H1 (cell line): ENCODE measurements around the gene CEP83. TPM values are rescaled to one million over a fixed set of nuclear protein-coding genes. Genes with fewer than 3 reads are reported as not detected.

ENCODE experiments used
- CTCF ChIA-PET: fragments of 300-600 bp; sonication (Branson Sonifier 250); formaldehyde crosslinking; loops from one replicate; lab custom pipeline; 2021; ENCODE audit not compliant: partially characterized antibody; lab: Charles Lee
- POLR2A ChIA-PET: fragments of 300-600 bp; sonication (Branson Sonifier 250); formaldehyde crosslinking; loops from one replicate; lab custom pipeline; 2021; ENCODE audit warnings: inconsistent platforms; ENCODE audit not compliant: partially characterized antibody; lab: Charles Lee
- DNase-seq, 2 experiments: peaks; one replicate each; pipeline versions ENCODE4 v3.0.0 to v3.0.0-alpha.2; 2010 to 2022; ENCODE audit warnings: low spot score in 2 of 2, low read depth in 1 of 2, mixed read lengths in 1 of 2
- FAIRE-seq: peaks from 2 replicates; lab custom pipeline; 2011; peaks lifted over from hg19 to GRCh38; lab: Jason Lieb, UNC
- H2AFZ ChIP-seq: 2 replicates; pipeline ENCODE4 v1.8.1; 2012; ENCODE audit warnings: low read length, inconsistent platforms
- H2AK5ac ChIP-seq: 2 replicates; pipeline ENCODE4 v1.6.1; 2013; ENCODE audit warnings: low read depth, low read length
- H2BK120ac ChIP-seq: replicated peaks from 2 replicates; pipeline ENCODE3; 2013; ENCODE audit warnings: low read depth, low read length, inconsistent platforms
- H2BK12ac ChIP-seq: 2 replicates; pipeline ENCODE4 v1.6.1; 2013; ENCODE audit warnings: low read depth, low read length
- H2BK15ac ChIP-seq: 2 replicates; pipeline ENCODE4 v1.6.1; 2013; ENCODE audit warnings: low read length
- H2BK20ac ChIP-seq: 2 replicates; pipeline ENCODE4 v1.6.1; 2013; ENCODE audit warnings: low read length
- H2BK5ac ChIP-seq: 2 replicates; pipeline ENCODE4 v1.6.1; 2013; ENCODE audit warnings: low read depth, low read length
- H3K14ac ChIP-seq: 2 replicates; pipeline ENCODE4 v1.6.1; 2013; ENCODE audit warnings: inconsistent platforms; ENCODE audit not compliant: insufficient read length
- H3K18ac ChIP-seq: 2 replicates; pipeline ENCODE4 v1.6.1; 2013; ENCODE audit warnings: low read length; ENCODE audit errors: extremely low read depth
- H3K23ac ChIP-seq: 2 replicates; pipeline ENCODE4 v1.6.1; 2013; ENCODE audit warnings: inconsistent platforms; ENCODE audit not compliant: insufficient read length
- H3K23me2 ChIP-seq: 2 replicates; pipeline ENCODE4 v1.6.1; 2013; ENCODE audit warnings: low read depth, low read length
- H3K27ac ChIP-seq: 2 replicates; pipeline ENCODE4 v1.6.1; 2011; ENCODE audit warnings: low read depth, low read length, inconsistent platforms
- H3K27me3 ChIP-seq, 4 experiments: replicated peaks in 1 of 4; 1 replicate in 1 of 4; 2 replicates in 3 of 4; pipeline versions ENCODE4 v1.6.1 to v1.8.1; 2011 to 2013; ENCODE audit warnings: low read length in 3 of 4, mild to moderate bottlenecking in 3 of 4, inconsistent platforms in 2 of 4, mixed read lengths in 2 of 4, moderate library complexity in 1 of 4; ENCODE audit not compliant: control insufficient read depth in 3 of 4, insufficient read depth in 3 of 4; ENCODE audit errors: extremely low read depth in 1 of 4
- H3K36me3 ChIP-seq, 4 experiments: 2 replicates each; pipeline versions ENCODE4 v1.6.1 to v1.8.1; 2011 to 2013; ENCODE audit warnings: mild to moderate bottlenecking in 4 of 4, low read length in 3 of 4, moderate library complexity in 2 of 4, control low read depth in 1 of 4, inconsistent platforms in 1 of 4; ENCODE audit not compliant: insufficient read depth in 4 of 4, control insufficient read depth in 2 of 4
- H3K4ac ChIP-seq: replicated peaks from 2 replicates; pipeline ENCODE3; 2013; ENCODE audit warnings: low read length, low read depth, mixed read lengths, inconsistent platforms; ENCODE audit not compliant: insufficient read length
- H3K4me1 ChIP-seq, 4 experiments: replicated peaks in 1 of 4; 1 replicate in 1 of 4; 2 replicates in 3 of 4; pipeline versions ENCODE4 v1.6.1 to v1.8.1; 2011 to 2013; ENCODE audit warnings: low read length in 3 of 4, inconsistent platforms in 2 of 4, mixed read lengths in 1 of 4; ENCODE audit not compliant: insufficient read depth in 4 of 4, control insufficient read depth in 3 of 4
- H3K4me2 ChIP-seq, 2 experiments: 2 replicates each; pipeline versions ENCODE4 v1.6.1 to v1.8.1; 2011 to 2013; ENCODE audit warnings: low read depth in 2 of 2, low read length in 2 of 2, control low read depth in 1 of 2, inconsistent platforms in 1 of 2, mild to moderate bottlenecking in 1 of 2; ENCODE audit not compliant: insufficient read depth in 1 of 2
- H3K4me3 ChIP-seq, 4 experiments: fragments of 200-600, 300-600 bp in 1 of 4; sonication (generic), shearing (Covaris generic), sonication (Bioruptor Twin) in 1 of 4; 2 replicates each; pipeline versions ENCODE4 v1.5.1 to v1.8.1; 2011 to 2016; ENCODE audit warnings: low read length in 4 of 4, low read depth in 3 of 4, control low read depth in 2 of 4, inconsistent platforms in 2 of 4, mild to moderate bottlenecking in 2 of 4, mixed read lengths in 1 of 4, moderate library complexity in 1 of 4; ENCODE audit not compliant: insufficient read depth in 2 of 4; ENCODE audit errors: extremely low read depth in 1 of 4
- H3K56ac ChIP-seq: replicated peaks from 2 replicates; pipeline ENCODE3; 2013; ENCODE audit warnings: low read depth, mild to moderate bottlenecking, mixed read lengths, low read length, inconsistent platforms; ENCODE audit not compliant: insufficient read length
- H3K79me1 ChIP-seq: 2 replicates; pipeline ENCODE4 v1.6.1; 2013; ENCODE audit warnings: low read depth, low read length, control low read depth
- H3K79me2 ChIP-seq, 2 experiments: 2 replicates each; pipeline versions ENCODE4 v1.6.1 to v1.8.1; 2012 to 2013; ENCODE audit warnings: low read length in 2 of 2, mild to moderate bottlenecking in 2 of 2, inconsistent platforms in 1 of 2; ENCODE audit not compliant: insufficient read depth in 2 of 2, control insufficient read depth in 1 of 2
- H3K9ac ChIP-seq, 4 experiments: replicated peaks in 1 of 4; 1 replicate in 1 of 4; 2 replicates in 3 of 4; pipeline versions ENCODE4 v1.6.1 to v1.8.1; 2011 to 2013; ENCODE audit warnings: low read depth in 3 of 4, low read length in 3 of 4, control low read depth in 2 of 4, mild to moderate bottlenecking in 2 of 4, moderate library complexity in 2 of 4, inconsistent platforms in 1 of 4; ENCODE audit errors: extremely low read depth in 1 of 4
- H3K9me3 ChIP-seq, 2 experiments: 2 replicates each; pipeline versions ENCODE4 v1.6.1 to v1.8.1; 2012 to 2013; ENCODE audit warnings: mild to moderate bottlenecking in 2 of 2, moderate library complexity in 2 of 2, control low read depth in 1 of 2, inconsistent platforms in 1 of 2, low read depth in 1 of 2, low read length in 1 of 2, mixed read lengths in 1 of 2; ENCODE audit not compliant: insufficient read depth in 2 of 2
- H4K20me1 ChIP-seq, 2 experiments: replicated peaks in 1 of 2; 2 replicates each; pipeline versions ENCODE3 to v1.8.1; 2011 to 2013; ENCODE audit warnings: inconsistent platforms in 2 of 2, low read length in 2 of 2, mild to moderate bottlenecking in 1 of 2; ENCODE audit not compliant: insufficient read depth in 2 of 2, control insufficient read depth in 1 of 2
- H4K5ac ChIP-seq: 2 replicates; pipeline ENCODE4 v1.6.1; 2013; ENCODE audit warnings: low read length, low read depth, mixed read lengths, inconsistent platforms; ENCODE audit not compliant: insufficient read length
- H4K8ac ChIP-seq: 2 replicates; pipeline ENCODE4 v1.8.0; 2013; ENCODE audit warnings: mild to moderate bottlenecking, moderate library complexity, low read length, inconsistent platforms; ENCODE audit not compliant: insufficient read depth; ENCODE audit errors: extremely low read depth
- H4K91ac ChIP-seq: replicated peaks from 2 replicates; pipeline ENCODE3; 2013; ENCODE audit warnings: low read length, mixed read lengths, inconsistent platforms; ENCODE audit not compliant: insufficient read length
- CREB1 ChIP-seq: IDR thresholded peaks from 2 replicates; pipeline ENCODE4 v1.6.1; 2012; ENCODE audit warnings: inconsistent platforms
- E2F6 ChIP-seq: IDR thresholded peaks from 2 replicates; pipeline ENCODE4 v1.6.1; 2012; ENCODE audit warnings: inconsistent platforms
- EGR1 ChIP-seq: IDR thresholded peaks from 2 replicates; pipeline ENCODE4 v1.6.1; 2011; ENCODE audit warnings: low read depth, low read length, borderline replicate concordance
- GABPA ChIP-seq: IDR thresholded peaks from 2 replicates; pipeline ENCODE4 v1.6.1; 2011; ENCODE audit warnings: mild to moderate bottlenecking, low read length, moderate library complexity, borderline replicate concordance; ENCODE audit not compliant: insufficient read depth
- KDM5A ChIP-seq: fragments of 200-600 bp; IDR thresholded peaks from 2 replicates; pipeline ENCODE4 v1.7.1; 2012; ENCODE audit warnings: mild to moderate bottlenecking, low read length, inconsistent platforms, mixed read lengths
- NANOG ChIP-seq: IDR thresholded peaks from 2 replicates; pipeline ENCODE4 v1.6.1; 2011; ENCODE audit warnings: low read length, low read depth, mild to moderate bottlenecking, inconsistent platforms; ENCODE audit not compliant: insufficient read depth, poor library complexity, severe bottlenecking
- PHF8 ChIP-seq: fragments of 200-600 bp; sonication (generic); conservative IDR thresholded peaks from 2 replicates; pipeline ENCODE4 v1.7.1; 2012; ENCODE audit warnings: low read depth, mild to moderate bottlenecking, inconsistent platforms, low read length, moderate library complexity
- RBBP5 ChIP-seq: IDR thresholded peaks from 2 replicates; pipeline ENCODE4 v1.7.1; 2012; ENCODE audit warnings: low read depth, mild to moderate bottlenecking, inconsistent platforms, low read length, moderate library complexity, borderline replicate concordance
- RFX5 ChIP-seq: IDR thresholded peaks from 2 replicates; pipeline ENCODE4 v1.6.1; 2011; ENCODE audit warnings: low read depth, low read length, improper control_type of control experiment, borderline replicate concordance
- SP2 ChIP-seq: IDR thresholded peaks from 2 replicates; pipeline ENCODE4 v1.6.1; 2012; ENCODE audit warnings: mild to moderate bottlenecking, low read length, inconsistent platforms
- SUZ12 ChIP-seq: fragments of 200-600 bp; sonication (generic); IDR thresholded peaks from 2 replicates; pipeline ENCODE4 v1.6.1; 2012; ENCODE audit warnings: mild to moderate bottlenecking, inconsistent platforms, low read length, moderate library complexity, mixed read lengths
- TAF1 ChIP-seq: IDR thresholded peaks from 2 replicates; pipeline ENCODE4 v1.6.1; 2011; ENCODE audit warnings: mild to moderate bottlenecking, low read depth, low read length
- TAF7 ChIP-seq: optimal IDR thresholded peaks from 2 replicates; pipeline ENCODE3; 2011; ENCODE audit warnings: low read depth, mild to moderate bottlenecking, inconsistent platforms, low read length, moderate library complexity, borderline replicate concordance
- WGBS, 2 experiments: shearing (Covaris generic) in 1 of 2; methylation state at CpG; one replicate each; pipeline versions ENCODE4 v1.1.6 to v1.1.7; 2013 to 2015; ENCODE audit warnings: low lambda C conversion rate in 2 of 2, mixed read lengths in 2 of 2, inconsistent platforms in 1 of 2, low coverage in 1 of 2, missing lambda C conversion rate in 1 of 2; ENCODE audit not compliant: insufficient replicate concordance in 2 of 2, insufficient coverage in 1 of 2, insufficient read length in 1 of 2; ENCODE audit errors: extremely low coverage in 1 of 2, missing lambda C conversion rate in 1 of 2; 5-methylcytosine and 5-hydroxymethylcytosine counted together
- polyA plus RNA-seq, 7 experiments: library from polyadenylated mRNA; depleted of rRNA in 3 of 7; stranded (reverse) in 5 of 7; unstranded in 2 of 7; fragments of >200 nt in 5 of 7; fragments of 200-250 nt in 2 of 7; gene quantifications; 1 replicate in 5 of 7; 2 replicates in 1 of 7; 4 replicates in 1 of 7; pipeline versions ENCODE4 v1.2.1 to v1.2.3, GENCODE V29; 2011 to 2013; ENCODE audit warnings: missing spikeins in 2 of 7, mixed read lengths in 2 of 7
- total RNA-seq: library from RNA; stranded (reverse); fragmentation: NEBNext Ultra II Directional; extraction: Animal tissue kit (Norgen Biotek cat#: 25700); gene quantifications from 2 replicates; pipeline ENCODE4 v1.2.1, GENCODE V29; 2021

The CEP83 gene
- total and polyA plus RNA-seq, 2 of the 8 experiments (the other 6 are each of a cell fraction or from before 2014, with no cell fraction given) = 6.0 to 25.8 TPM

GRCh38 chr12:94353130-94353529 is 106.5 kb downstream of the CEP83 start:
- Histone ChIP-seq H2BK5ac (no peak overlapping the region), H2BK12ac (no peak overlapping the region), H3K36me3 (peaks cover 0 to 4% (median 2%) of the 10 kb centered on the region in 4 experiments; a peak in 2 of 8 replicates), H2BK120ac (no peak overlapping the region), H3K18ac (no peak overlapping the region), H3K9ac (no peak overlapping the region), H4K8ac (no peak overlapping the region), H3K9me3 (peaks cover 2 to 5% of the 10 kb centered on the region in 2 experiments; a peak in 2 of 4 replicates), H3K4ac (no peak overlapping the region), H3K4me1 (no peaks in the 10 kb centered on the region), H3K27me3 (no peaks in the 10 kb centered on the region), H3K56ac (no peak overlapping the region), H2AK5ac (no peak overlapping the region), H4K20me1 (no peaks in the 10 kb centered on the region), H3K23me2 (no peaks in the 10 kb centered on the region), H3K14ac (no peak overlapping the region), H2BK15ac (no peak overlapping the region), H3K4me2 (no peak overlapping the region), H2AFZ (no peak overlapping the region), H3K23ac (no peak overlapping the region), H3K79me1 (peaks cover 3% of the 10 kb centered on the region; the same call in 1 of the 2 replicates), H4K5ac (no peak overlapping the region), H2BK20ac (no peak overlapping the region), H3K27ac (no peak overlapping the region), H3K79me2 (0 out of 4 replicates have a peak, but pooled peaks cover 0 to 3% of the 10 kb centered on the region in 2 experiments), H4K91ac (no peak overlapping the region), H3K4me3 (no peak overlapping the region)
- ChIA-PET CTCF (no interaction called here), POLR2A (no interaction called here)
- FAIRE-seq (no peak), DNase-seq (no peak)
- WGBS, 2 experiments = 86% methylated on average over 1 of the region's 1 CpG; no CpG with 5 or more reads in 1 of the 2 experiments
- TF ChIP-seq TAF7 = no peak
- TF ChIP-seq RBBP5 = no peak
- TF ChIP-seq SP2 = no peak
- TF ChIP-seq CREB1 = no peak
- no peak for TF ChIP-seq SUZ12
- TF ChIP-seq E2F6 = no peak
- no peak for TF ChIP-seq EGR1
- no peak for TF ChIP-seq PHF8
- TF ChIP-seq NANOG = no peak
- no peak for TF ChIP-seq TAF1
- TF ChIP-seq KDM5A = no peak
- TF ChIP-seq GABPA = no peak
- TF ChIP-seq RFX5 = no peak
